Caco-2 (cell line): ENCODE data around the gene CNTN6. TPM values are rescaled to one million over a fixed set of nuclear protein-coding genes. Genes with fewer than 3 reads are reported as not detected.

ENCODE experiments used
- BruUV-seq: library from RNA; stranded (reverse); fragments of 400-500 nt; replicated peaks from 2 replicates; lab custom pipeline; 2021; lab: Mats Ljungman, UMichigan
- CTCF ChIA-PET: fragments of 300-600 bp; sonication (Branson Sonifier 250); formaldehyde crosslinking; loops from one replicate; lab custom pipeline; 2022; ENCODE audit warnings: antibody characterized with exemption; lab: Charles Lee
- POLR2A ChIA-PET: fragments of 300-600 bp; sonication (Branson Sonifier 250); formaldehyde crosslinking; loops from one replicate; lab custom pipeline; 2022; ENCODE audit warnings: antibody characterized with exemption; lab: Charles Lee
- DNase-seq, 2 experiments: peaks; one replicate each; pipeline versions ENCODE4 v3.0.0 to v3.0.0-alpha.2; 2020 to 2022
- H3K27me3 ChIP-seq: replicated peaks from 2 replicates; pipeline ENCODE4 v1.6.0; 2011; ENCODE audit warnings: low read length; ENCODE audit not compliant: control insufficient read depth, insufficient read depth
- H3K36me3 ChIP-seq: 2 replicates; pipeline ENCODE4 v1.5.1; 2011; ENCODE audit warnings: low read length; ENCODE audit not compliant: control insufficient read depth, insufficient read depth
- H3K4me1 ChIP-seq: fragments of 250-450 bp; sonication (Bioruptor Pico); 2 replicates; pipeline ENCODE4 v1.5.1; 2020; ENCODE audit warnings: mild to moderate bottlenecking
- H3K4me3 ChIP-seq: 2 replicates; pipeline ENCODE4 v1.5.1; 2011; ENCODE audit warnings: low read depth, mild to moderate bottlenecking, control low read depth, low read length
- H3K9me3 ChIP-seq: fragments of 250-450 bp; sonication (Bioruptor Pico); 2 replicates; pipeline ENCODE4 v1.5.1; 2020; ENCODE audit warnings: mild to moderate bottlenecking, moderate library complexity
- H3K27ac Mint-ChIP-seq: one replicate; pipeline ENCODE4 v1.8.0; 2022; ENCODE audit warnings: mixed read lengths; ENCODE audit not compliant: unreplicated experiment
- H3K27me3 Mint-ChIP-seq: one replicate; pipeline ENCODE4 v1.8.0; 2022; ENCODE audit warnings: mixed read lengths; ENCODE audit not compliant: insufficient read depth, unreplicated experiment
- H3K36me3 Mint-ChIP-seq: one replicate; pipeline ENCODE4 v1.8.0; 2022; ENCODE audit warnings: mild to moderate bottlenecking, mixed read lengths; ENCODE audit not compliant: insufficient read depth, unreplicated experiment
- H3K4me1 Mint-ChIP-seq: one replicate; pipeline ENCODE4 v1.8.0; 2022; ENCODE audit warnings: low read depth, mixed read lengths; ENCODE audit not compliant: unreplicated experiment
- H3K4me3 Mint-ChIP-seq: one replicate; pipeline ENCODE4 v1.8.0; 2022; ENCODE audit warnings: mild to moderate bottlenecking, moderate library complexity, mixed read lengths; ENCODE audit not compliant: unreplicated experiment
- H3K9me3 Mint-ChIP-seq: one replicate; pipeline ENCODE4 v1.8.0; 2022; ENCODE audit warnings: mixed read lengths; ENCODE audit not compliant: unreplicated experiment
- CTCF ChIP-seq, 2 experiments: fragments of 200-600 bp in 1 of 2; IDR thresholded peaks; 1 replicate in 1 of 2; 2 replicates in 1 of 2; pipeline versions ENCODE4 v1.5.1 to v1.8.0; 2011 to 2022; ENCODE audit warnings: antibody characterized with exemption in 1 of 2, control low read depth in 1 of 2, inconsistent platforms in 1 of 2, low read depth in 1 of 2, low read length in 1 of 2, mild to moderate bottlenecking in 1 of 2, moderate library complexity in 1 of 2; ENCODE audit not compliant: insufficient read depth in 1 of 2, severe bottlenecking in 1 of 2, unreplicated experiment in 1 of 2
- intact Hi-C: fragments of 100-400 bp; cut with micrococcal nuclease; formaldehyde crosslinking; loops from one replicate; pipeline ENCODE4 v1.10.0; 2022; ENCODE audit not compliant: unreplicated experiment
- total RNA-seq: library from RNA; stranded (reverse); gene quantifications from 2 replicates; pipeline ENCODE4 v1.2.3, GENCODE V29; 2022

The CNTN6 gene
- total RNA-seq, 1 experiment from 2014 or later = not detected

GRCh38 chr3:1394188-1394587, 301.4 kb downstream of the CNTN6 start:
- Histone ChIP-seq H3K36me3 (no peaks in the 10 kb centered on the region), H3K4me1 (no peaks in the 10 kb centered on the region), H3K27me3 (no peaks in the 10 kb centered on the region), H3K9me3 (no peaks in the 10 kb centered on the region), H3K4me3 (no peak overlapping the region)
- ChIA-PET POLR2A (no interaction called here), CTCF (no interaction called here)
- Mint-ChIP-seq H3K4me3 (no peak overlapping the region), H3K27me3 (peaks cover 2% of the 10 kb centered on the region), H3K9me3 (no peaks in the 10 kb centered on the region), H3K27ac (no peak overlapping the region), H3K4me1 (no peaks in the 10 kb centered on the region), H3K36me3 (no peaks in the 10 kb centered on the region)
- no TSS peak for BruUV-seq
- DNase-seq = no peak
- no peak for TF ChIP-seq CTCF (IDR thresholded peaks at IDR 0.05; ENCODE audit: insufficient read depth in 1 of 2, low read depth in 1 of 2, low read length in 1 of 2, severe bottlenecking in 1 of 2, unreplicated experiment in 1 of 2)
- intact Hi-C loops = no loop called here

GRCh38 chr3:1400571-1400970, 307.7 kb downstream of the CNTN6 start:
- no TSS peak for BruUV-seq
- TF ChIP-seq CTCF (IDR thresholded peaks at IDR 0.05; ENCODE audit: insufficient read depth in 1 of 2, low read depth in 1 of 2, low read length in 1 of 2, severe bottlenecking in 1 of 2, unreplicated experiment in 1 of 2) = no peak
- Histone ChIP-seq H3K27me3 (no peaks in the 10 kb centered on the region), H3K36me3 (no peaks in the 10 kb centered on the region), H3K9me3 (no peaks in the 10 kb centered on the region), H3K4me1 (no peaks in the 10 kb centered on the region), H3K4me3 (no peak overlapping the region)
- POLR2A ChIA-PET = no interaction called here
- no peak overlapping the region for H3K4me3 Mint-ChIP-seq
- H3K36me3 Mint-ChIP-seq = no peaks in the 10 kb centered on the region
- H3K9me3 Mint-ChIP-seq = no peaks in the 10 kb centered on the region
- intact Hi-C loops = no loop called here
- H3K27me3 Mint-ChIP-seq = peaks cover 4% of the 10 kb centered on the region
- no peak for DNase-seq
- H3K4me1 Mint-ChIP-seq = no peaks in the 10 kb centered on the region
- H3K27ac Mint-ChIP-seq = no peak overlapping the region
- CTCF ChIA-PET = no interaction called here

DNA sequence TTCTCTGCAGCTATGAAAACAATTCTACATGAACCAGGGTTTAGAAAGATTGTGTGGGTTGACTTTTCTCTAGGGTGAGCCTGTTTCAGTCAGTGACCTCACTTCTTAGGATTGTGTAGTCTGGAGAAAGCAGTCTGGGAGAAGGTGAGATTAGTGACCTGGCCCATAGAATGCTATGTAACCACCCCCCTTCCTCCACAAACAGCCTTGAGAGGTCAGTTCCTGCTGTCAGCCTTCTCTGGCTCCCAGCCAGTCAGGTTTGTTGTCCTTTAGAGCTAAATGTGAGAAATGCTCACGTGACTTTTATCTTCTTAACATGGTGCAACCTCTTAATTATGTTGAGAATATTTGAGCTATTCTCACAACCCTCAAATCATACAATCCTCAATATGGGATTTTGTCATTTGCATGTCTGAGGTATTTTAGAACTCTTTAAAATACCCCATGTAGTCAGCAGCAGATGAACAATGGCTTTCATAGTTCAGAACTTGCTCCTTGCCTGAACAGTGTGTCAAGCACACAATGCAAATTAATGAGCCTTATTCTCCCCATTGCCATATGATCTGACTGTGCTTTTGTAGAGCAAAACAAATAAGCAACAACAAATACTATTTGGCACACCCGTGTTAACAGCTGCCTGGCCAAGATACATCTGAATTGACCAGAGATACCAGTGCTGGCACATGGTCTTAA, 311.6 kb downstream of the CNTN6 start:
- TF ChIP-seq CTCF (IDR thresholded peaks at IDR 0.05; ENCODE audit: insufficient read depth in 1 of 2, low read depth in 1 of 2, low read length in 1 of 2, severe bottlenecking in 1 of 2, unreplicated experiment in 1 of 2) = no peak
- H3K36me3 Mint-ChIP-seq = no peaks in the 10 kb centered on the region
- no peaks in the 10 kb centered on the region for H3K4me1 Mint-ChIP-seq
- H3K36me3 ChIP-seq = no peaks in the 10 kb centered on the region
- BruUV-seq = no TSS peak
- peaks cover 2% of the 10 kb centered on the region for H3K27me3 Mint-ChIP-seq
- ChIA-PET CTCF (no interaction called here), POLR2A (no interaction called here)
- H3K4me3 ChIP-seq = no peak overlapping the region
- no peaks in the 10 kb centered on the region for H3K9me3 ChIP-seq
- no peaks in the 10 kb centered on the region for H3K27me3 ChIP-seq
- H3K27ac Mint-ChIP-seq = no peak overlapping the region
- no peaks in the 10 kb centered on the region for H3K9me3 Mint-ChIP-seq
- peak in 1 of 2 experiments; percentile 5 for DNase-seq
- no peak overlapping the region for H3K4me3 Mint-ChIP-seq
- H3K4me1 ChIP-seq = no peaks in the 10 kb centered on the region
- intact Hi-C loops = no loop called here
